Neural cell (in vitro differentiated cells): ENCODE data around the gene PPP1R12A.

Experiments
- EP300 ChIP-seq: fragments of 450-650 bp; conservative IDR thresholded peaks from 2 replicates; pipeline ENCODE4 v1.6.1; 2014; ENCODE audit warnings: antibody characterized with exemption, mild to moderate bottlenecking, moderate library complexity; ENCODE audit not compliant: poor library complexity, severe bottlenecking
- EZH2 ChIP-seq: fragments of 200-600, 300-800 bp; shearing (Covaris generic), sonication (generic); IDR thresholded peaks from 2 replicates; pipeline ENCODE4 v1.6.1; 2014; ENCODE audit warnings: antibody characterized with exemption, low read length, borderline replicate concordance, mild to moderate bottlenecking; ENCODE audit not compliant: insufficient read depth, poor library complexity, severe bottlenecking
- POLR2AphosphoS5 ChIP-seq: IDR thresholded peaks from 2 replicates; pipeline ENCODE4 v1.6.1; 2012
- RAD21 ChIP-seq: fragments of 450-650 bp; conservative IDR thresholded peaks from 2 replicates; pipeline ENCODE4 v1.6.1; 2014; ENCODE audit warnings: antibody characterized with exemption, mild to moderate bottlenecking, moderate library complexity
- TF ChIP-seq, protein P1 (sequence below): fragments of 450-650 bp; IDR thresholded peaks from 2 replicates; pipeline ENCODE4 v1.5.1; 2014; ENCODE audit warnings: antibody characterized with exemption, mild to moderate bottlenecking, moderate library complexity; ENCODE audit not compliant: poor library complexity, severe bottlenecking

DNA sequence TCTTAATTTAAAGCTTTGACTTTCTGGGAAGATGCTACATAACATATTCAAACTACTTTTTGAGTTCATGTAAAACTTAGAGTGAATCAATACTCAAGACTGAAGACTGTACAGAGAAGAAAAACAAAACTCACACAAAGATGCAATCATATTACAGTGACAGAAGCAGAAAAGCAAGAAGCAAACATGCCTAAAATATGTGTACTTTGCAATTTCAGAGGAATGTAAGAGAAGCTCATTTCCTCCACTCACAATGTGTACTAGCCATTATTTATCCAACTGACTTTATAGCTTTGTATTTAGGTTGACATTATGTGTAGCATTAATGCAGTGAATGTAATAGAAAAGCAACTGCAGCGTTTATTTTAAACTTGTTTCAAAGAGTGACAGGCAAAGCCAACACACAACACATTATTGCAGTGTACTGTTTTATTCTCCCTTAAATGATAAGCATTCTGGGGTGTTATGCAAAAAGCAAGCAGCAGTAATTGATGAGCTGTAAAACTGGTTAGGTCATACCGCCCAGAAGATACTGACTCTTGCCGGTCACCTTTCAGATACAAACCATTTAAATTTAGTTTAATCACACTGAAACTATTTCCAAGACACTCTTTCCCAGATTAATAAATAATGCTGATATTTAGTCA is 156.0 kb downstream of the PPP1R12A start:
- no peak for TF ChIP-seq RAD21
- TF ChIP-seq, protein P1, sequence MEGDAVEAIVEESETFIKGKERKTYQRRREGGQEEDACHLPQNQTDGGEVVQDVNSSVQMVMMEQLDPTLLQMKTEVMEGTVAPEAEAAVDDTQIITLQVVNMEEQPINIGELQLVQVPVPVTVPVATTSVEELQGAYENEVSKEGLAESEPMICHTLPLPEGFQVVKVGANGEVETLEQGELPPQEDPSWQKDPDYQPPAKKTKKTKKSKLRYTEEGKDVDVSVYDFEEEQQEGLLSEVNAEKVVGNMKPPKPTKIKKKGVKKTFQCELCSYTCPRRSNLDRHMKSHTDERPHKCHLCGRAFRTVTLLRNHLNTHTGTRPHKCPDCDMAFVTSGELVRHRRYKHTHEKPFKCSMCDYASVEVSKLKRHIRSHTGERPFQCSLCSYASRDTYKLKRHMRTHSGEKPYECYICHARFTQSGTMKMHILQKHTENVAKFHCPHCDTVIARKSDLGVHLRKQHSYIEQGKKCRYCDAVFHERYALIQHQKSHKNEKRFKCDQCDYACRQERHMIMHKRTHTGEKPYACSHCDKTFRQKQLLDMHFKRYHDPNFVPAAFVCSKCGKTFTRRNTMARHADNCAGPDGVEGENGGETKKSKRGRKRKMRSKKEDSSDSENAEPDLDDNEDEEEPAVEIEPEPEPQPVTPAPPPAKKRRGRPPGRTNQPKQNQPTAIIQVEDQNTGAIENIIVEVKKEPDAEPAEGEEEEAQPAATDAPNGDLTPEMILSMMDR: no peak
- TF ChIP-seq POLR2AphosphoS5: no peak
- TF ChIP-seq EP300: no peak
- no peak for TF ChIP-seq EZH2
